HG03354 (cell line): Measurements from ENCODE around the gene NFIL3.

Experiments
- ATAC-seq: cut with Tn5 transposase; IDR thresholded peaks from one replicate; pipeline ENCODE4 v1.9.1; 2021; ENCODE audit warnings: mild to moderate bottlenecking; ENCODE audit not compliant: unreplicated experiment, poor library complexity, severe bottlenecking

The NFIL3 gene

DNA sequence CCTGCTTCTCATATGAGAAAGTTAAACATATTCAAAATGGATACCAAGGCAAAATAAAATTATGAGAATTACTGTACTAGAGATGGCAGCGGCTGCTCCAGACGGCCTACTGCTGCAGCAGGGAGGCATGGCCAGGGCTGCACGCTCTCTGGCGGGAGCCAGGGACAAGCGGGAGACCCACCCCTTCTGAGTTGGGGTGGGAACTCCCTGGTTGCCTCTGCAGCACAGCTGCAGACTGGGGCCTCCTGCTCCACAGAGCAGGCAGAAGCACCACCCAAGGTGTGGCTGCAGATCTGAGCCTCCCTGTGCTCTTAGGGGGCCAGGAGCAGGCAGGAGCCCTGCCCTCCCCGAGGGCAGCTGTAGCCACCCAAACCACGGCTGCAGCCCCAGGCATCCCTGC lies 59.6 kb downstream of the NFIL3 start:
- ATAC-seq, result no peak

GRCh38 chr9:91362051-91362611 lies 61.5 kb downstream of the NFIL3 start:
- ATAC-seq, result peak; percentile 15

DNA sequence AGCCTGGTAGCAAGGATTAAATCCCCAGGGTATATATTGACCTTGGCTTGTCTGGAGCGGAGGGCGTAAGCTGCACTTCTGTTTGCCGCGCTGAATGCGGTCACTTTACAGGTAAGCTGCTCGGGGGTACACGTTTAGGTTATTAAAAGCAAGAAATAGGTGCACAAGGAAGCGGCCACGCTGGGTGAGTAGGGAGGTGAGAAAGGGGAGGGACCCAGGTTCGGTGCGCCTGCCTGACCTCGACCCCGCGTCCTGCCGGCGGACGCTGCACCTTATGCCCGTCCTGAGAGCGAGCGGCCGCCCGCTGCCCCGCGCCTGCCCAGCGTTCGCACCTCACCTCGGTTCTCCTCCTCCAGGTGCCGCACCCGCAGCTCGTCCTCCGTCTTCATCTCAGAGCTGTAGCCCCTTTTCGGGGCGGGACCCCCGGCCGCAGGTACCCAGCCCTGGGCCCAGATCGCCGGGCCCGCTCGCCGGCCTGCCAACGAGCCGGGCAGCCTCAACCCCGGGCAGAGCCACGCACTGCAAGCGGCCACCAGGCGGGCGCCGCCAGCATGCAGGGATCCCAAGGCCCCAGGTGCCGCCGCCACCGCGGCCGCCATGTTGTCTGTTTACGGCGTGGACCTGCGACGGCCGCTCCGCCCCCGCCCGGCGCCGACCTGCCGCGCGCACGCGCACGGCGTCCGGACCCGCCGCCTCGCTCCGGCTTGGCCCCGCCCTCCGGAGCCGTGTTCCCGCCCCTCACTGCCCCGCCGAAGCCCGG lies 62.2 kb downstream of the NFIL3 start, which contains the start of gene AUH:
AUH (minus strand) TSS at position 628 of the 760 bp plus-strand sequence; CDS start at position 599, 29 bp downstream.
- ATAC-seq, result peak; percentile 91

DNA sequence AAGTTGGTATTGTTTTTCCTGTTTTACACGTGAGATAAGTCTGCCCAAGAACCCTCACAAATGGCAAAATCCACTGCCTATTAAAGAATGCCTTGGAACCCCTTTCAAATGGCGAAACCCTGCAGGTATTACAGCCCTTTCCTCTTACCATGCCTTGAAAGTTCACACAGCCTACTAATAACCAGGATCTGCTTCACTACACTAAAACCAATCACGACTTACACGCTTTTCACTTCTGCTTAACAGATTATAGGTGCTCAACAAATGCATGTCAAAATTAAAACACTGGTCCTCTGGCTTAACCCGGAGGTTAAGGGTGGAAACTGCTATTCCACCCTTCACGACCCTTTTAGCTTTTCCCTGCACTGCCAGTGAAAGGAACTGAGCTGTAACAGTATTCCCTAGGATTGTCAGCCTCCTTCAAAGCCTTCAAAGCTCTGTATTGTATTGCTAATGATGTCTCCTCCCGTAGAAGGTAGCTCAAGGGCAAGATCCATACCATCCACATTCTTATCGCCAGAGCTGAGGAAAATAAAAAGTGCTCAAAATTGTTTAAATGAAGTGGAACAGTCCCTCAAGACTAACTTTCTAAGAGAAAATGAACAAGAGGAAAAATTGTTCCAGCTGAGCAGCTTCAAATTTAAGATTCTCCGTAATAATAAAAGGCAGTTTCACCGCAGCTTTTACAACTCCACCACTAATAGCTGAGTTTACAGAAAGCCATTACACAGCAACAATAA lies 62.9 kb downstream of the NFIL3 start:
- no peak for ATAC-seq

- no peak for ATAC-seq
These were observed 63.7 kb downstream of the NFIL3 start for GRCh38 chr9:91359734-91360470.

- no peak for ATAC-seq
These were observed 64.5 kb downstream of the NFIL3 start for GRCh38 chr9:91359083-91359482.
